IMR-90 (cell line): Measurements from ENCODE around the gene DUT. TPM values are rescaled to one million over a fixed set of nuclear protein-coding genes. Genes with fewer than 3 reads are reported as not detected.
A peak's percentile ranks its signal among the peaks of the same experiment; 100 is the strongest.

Source experiments
- ATAC-seq: fragments of 200-7000 bp; cut with Tn5 transposase; 2 replicates; pipeline ENCODE4 v1.9.1; 2020; ENCODE audit warnings: low read depth, mild to moderate bottlenecking, moderate library complexity
- BruUV-seq: library from RNA; stranded (reverse); fragments of 400-500 nt; replicated peaks from 2 replicates; lab custom pipeline; 2021; lab: Mats Ljungman, UMichigan
- CTCF ChIA-PET: fragments of 300-600 bp; formaldehyde crosslinking; extraction: SDS; loops from one replicate; lab custom pipeline; 2021; ENCODE audit warnings: antibody characterized with exemption; lab: Yijun Ruan, JAX
- POLR2A ChIA-PET: fragments of 300-600 bp; sonication (Branson Sonifier 250); formaldehyde crosslinking; loops from one replicate; lab custom pipeline; 2022; ENCODE audit warnings: antibody characterized with exemption; ENCODE audit not compliant: unreplicated experiment; lab: Charles Lee
- DNase-seq: peaks from one replicate; pipeline ENCODE4 v3.0.0; 2013
- H2AFZ ChIP-seq: replicated peaks from 2 replicates; pipeline ENCODE3; 2013; ENCODE audit warnings: low read length, mild to moderate bottlenecking; ENCODE audit not compliant: poor library complexity
- H2AK5ac ChIP-seq: 2 replicates; pipeline ENCODE4 v1.6.1; 2013; ENCODE audit warnings: low read depth, low read length, inconsistent platforms
- H2AK9ac ChIP-seq: replicated peaks from 2 replicates; pipeline ENCODE3; 2013; ENCODE audit warnings: mild to moderate bottlenecking, low read depth, low read length, moderate library complexity; ENCODE audit not compliant: poor library complexity
- H2BK120ac ChIP-seq: 2 replicates; pipeline ENCODE4 v1.6.1; 2013; ENCODE audit warnings: low read depth, low read length, inconsistent platforms
- H2BK15ac ChIP-seq: 3 replicates; pipeline ENCODE4 v1.6.1; 2013; ENCODE audit warnings: low read depth, low read length, inconsistent platforms
- H2BK20ac ChIP-seq: 2 replicates; pipeline ENCODE4 v1.6.1; 2013; ENCODE audit warnings: low read depth, mild to moderate bottlenecking, inconsistent platforms, low read length, moderate library complexity
- H2BK5ac ChIP-seq: 2 replicates; pipeline ENCODE4 v1.6.1; 2013; ENCODE audit warnings: mild to moderate bottlenecking, low read depth, low read length, inconsistent platforms; ENCODE audit not compliant: poor library complexity, severe bottlenecking
- H3K14ac ChIP-seq: replicated peaks from 2 replicates; pipeline ENCODE4 v1.6.1; 2013; ENCODE audit warnings: low read depth, low read length, inconsistent platforms
- H3K18ac ChIP-seq: 2 replicates; pipeline ENCODE4 v1.6.1; 2013; ENCODE audit warnings: low read depth, low read length, control low read depth
- H3K23ac ChIP-seq: 2 replicates; pipeline ENCODE4 v1.6.1; 2013; ENCODE audit warnings: low read depth, low read length, inconsistent platforms
- H3K27ac ChIP-seq: 2 replicates; pipeline ENCODE4 v1.5.1; 2013; ENCODE audit warnings: mild to moderate bottlenecking, control low read depth, low read length; ENCODE audit not compliant: insufficient read depth
- H3K27me3 ChIP-seq: 2 replicates; pipeline ENCODE4 v1.6.1; 2013; ENCODE audit warnings: low read length; ENCODE audit not compliant: control insufficient read depth, insufficient read depth
- H3K36me3 ChIP-seq: 2 replicates; pipeline ENCODE4 v1.6.1; 2013; ENCODE audit warnings: low read length, mixed read lengths; ENCODE audit not compliant: control insufficient read depth, insufficient read depth
- H3K4ac ChIP-seq: 2 replicates; pipeline ENCODE4 v1.6.1; 2013; ENCODE audit warnings: low read depth, low read length, inconsistent platforms
- H3K4me1 ChIP-seq: 2 replicates; pipeline ENCODE4 v1.6.1; 2013; ENCODE audit warnings: low read length, mixed read lengths; ENCODE audit not compliant: control insufficient read depth, insufficient read depth
- H3K4me2 ChIP-seq: 2 replicates; pipeline ENCODE4 v1.6.1; 2013; ENCODE audit warnings: low read depth, mild to moderate bottlenecking, control low read depth, low read length, moderate library complexity
- H3K4me3 ChIP-seq: 2 replicates; pipeline ENCODE4 v1.5.1; 2013; ENCODE audit warnings: low read depth, mild to moderate bottlenecking, control low read depth, low read length, moderate library complexity; ENCODE audit not compliant: insufficient read depth
- H3K56ac ChIP-seq: 2 replicates; pipeline ENCODE4 v1.6.1; 2013; ENCODE audit warnings: low read length, inconsistent platforms; ENCODE audit not compliant: insufficient read depth; ENCODE audit errors: extremely low read depth
- H3K79me1 ChIP-seq, 2 experiments: 2 replicates each; pipeline ENCODE4 v1.6.1; 2013; ENCODE audit warnings: low read length in 2 of 2, inconsistent platforms in 1 of 2, low read depth in 1 of 2
- H3K9ac ChIP-seq: 2 replicates; pipeline ENCODE4 v1.6.1; 2013; ENCODE audit warnings: low read depth, low read length, control low read depth
- H3K9me1 ChIP-seq: 2 replicates; pipeline ENCODE4 v1.6.1; 2013; ENCODE audit warnings: low read length, inconsistent platforms; ENCODE audit not compliant: insufficient read depth
- H3K9me3 ChIP-seq: 2 replicates; pipeline ENCODE4 v1.6.1; 2013; ENCODE audit warnings: low read length; ENCODE audit not compliant: control insufficient read depth, insufficient read depth
- H4K20me1 ChIP-seq: 2 replicates; pipeline ENCODE4 v1.6.1; 2013; ENCODE audit warnings: low read length, inconsistent platforms; ENCODE audit not compliant: insufficient read depth
- H4K5ac ChIP-seq: 2 replicates; pipeline ENCODE4 v1.6.1; 2013; ENCODE audit warnings: mild to moderate bottlenecking, low read depth, low read length, control low read depth
- H4K8ac ChIP-seq, 2 experiments: 2 replicates each; pipeline ENCODE4 v1.6.1; 2013; ENCODE audit warnings: low read depth in 2 of 2, low read length in 2 of 2, control low read depth in 1 of 2, inconsistent platforms in 1 of 2
- H4K91ac ChIP-seq: 2 replicates; pipeline ENCODE4 v1.6.1; 2013; ENCODE audit warnings: low read depth, low read length, inconsistent platforms; ENCODE audit not compliant: insufficient read depth
- FOS ChIP-seq: fragments of 150-350 bp; IDR thresholded peaks from 2 replicates; pipeline ENCODE4 v1.6.1; 2016; ENCODE audit warnings: low read depth, low read length
- MAFK ChIP-seq: IDR thresholded peaks from 2 replicates; pipeline ENCODE4 v1.6.1; 2012; ENCODE audit warnings: low read depth, low read length, improper control_type of control experiment
- NFE2L2 ChIP-seq: fragments of 150-350 bp; IDR thresholded peaks from 2 replicates; pipeline ENCODE4 v1.6.1; 2016; ENCODE audit warnings: low read depth, mild to moderate bottlenecking, low read length
- RFX5 ChIP-seq: IDR thresholded peaks from 2 replicates; pipeline ENCODE4 v1.8.0; 2012; ENCODE audit warnings: low read depth, mild to moderate bottlenecking, low read length, moderate library complexity
- SMC3 ChIP-seq: fragments of 150-350 bp; IDR thresholded peaks from 2 replicates; pipeline ENCODE4 v1.6.1; 2016; ENCODE audit warnings: low read depth, mild to moderate bottlenecking, antibody characterized with exemption, low read length, moderate library complexity
- WGBS, 2 experiments: methylation state at CpG; one replicate each; pipeline versions ENCODE4 v1.1.5 to v1.1.7; 2013; ENCODE audit warnings: missing lambda C conversion rate in 2 of 2; ENCODE audit not compliant: insufficient read length in 1 of 2; ENCODE audit errors: extremely low coverage in 2 of 2; 5-methylcytosine and 5-hydroxymethylcytosine counted together
- dilution Hi-C: fragments of 300-500 bp; cut with HindIII; formaldehyde crosslinking; loops from one replicate; pipeline ENCODE4 v1.14.3; 2018; ENCODE audit warnings: low sequenced_read_pairs; ENCODE audit not compliant: unreplicated experiment
- in situ Hi-C: fragments of 300-500 bp; cut with MboI; formaldehyde crosslinking; loops from 3 replicates; pipeline ENCODE4 v1.14.3; 2019; ENCODE audit warnings: low sequenced_read_pairs, inconsistent platforms, mixed read lengths
- intact Hi-C: fragments of 100-400 bp; cut with micrococcal nuclease; formaldehyde crosslinking; loops from 2 replicates; pipeline ENCODE4 v1.10.0; 2022
- polyA plus RNA-seq, 3 experiments: library from polyadenylated mRNA; depleted of rRNA; stranded (reverse); fragments of >200 nt; gene quantifications; 2 replicates each; pipeline ENCODE4 v1.2.3, GENCODE V29; 2012; ENCODE audit warnings: low replicate concordance in 1 of 3
- total RNA-seq: library from RNA; depleted of rRNA; stranded (reverse); fragments of >200 nt; gene quantifications from 2 replicates; pipeline ENCODE4 v1.2.3, GENCODE V29; 2012

DUT gene
- total and polyA plus RNA-seq, 2 of the 4 experiments (the other 2 are of a cell fraction), result 18.8 to 36.4 TPM

GRCh38 chr15:48389691-48390143, 58.5 kb downstream of the DUT start:
- Histone ChIP-seq H2BK20ac (peak overlapping the region; percentile 71), H3K4ac (peak overlapping the region; percentile 38), H3K9ac (no peak overlapping the region), H3K14ac (peak overlapping the region; percentile 82), H3K56ac (no peak overlapping the region), H3K18ac (peak overlapping the region; percentile 61), H4K20me1 (no peaks in the 10 kb centered on the region), H3K9me3 (no peaks in the 10 kb centered on the region), H3K27ac (peak overlapping the region; percentile 30; the same call in 1 of the 2 replicates), H3K9me1 (peaks cover 26% of the 10 kb centered on the region), H3K4me3 (no peak overlapping the region), H4K5ac (no peak overlapping the region), H2AK5ac (peak overlapping the region; percentile 5; the same call in 1 of the 2 replicates), H3K27me3 (no peaks in the 10 kb centered on the region), H3K79me1 (no peaks in the 10 kb centered on the region), H3K23ac (peak overlapping the region; percentile 6; the same call in 1 of the 2 replicates), H3K36me3 (no peaks in the 10 kb centered on the region), H2BK5ac (peak overlapping the region; percentile 57), H3K4me2 (no peak overlapping the region), H4K91ac (peak overlapping the region; percentile 80), H2AFZ (peak overlapping the region; percentile 13), H4K8ac (peak overlapping the region in 1 of 2 experiments; percentile 57; a peak in 2 of 4 replicates), H2BK120ac (peak overlapping the region; percentile 79), H2BK15ac (peak overlapping the region; percentile 33; the same call in 1 of the 3 replicates), H2AK9ac (peak overlapping the region; percentile 51), H3K4me1 (peaks cover 18% of the 10 kb centered on the region)
- intact Hi-C loops, result no loop called here
- DNase-seq, result peak; percentile 68
- WGBS, 2 experiments, result no CpG with 5 or more reads among the region's 3 CpGs
- ATAC-seq, result 0 out of 2 replicates have a peak, but pooled peaks have one; percentile 13
- BruUV-seq, result no TSS peak
- ChIA-PET POLR2A (no interaction called here), CTCF (no interaction called here)
- TF ChIP-seq FOS (0 out of 2 replicates have a peak, but pooled peaks have one; percentile 3), SMC3 (no peak), RFX5 (no peak), MAFK (peak; percentile 99), NFE2L2 (peak; percentile 94)
- in situ Hi-C loops, result no loop called here
- dilution Hi-C loops, result no loop called here
